H54 (cell line): ENCODE results near the gene ASGR2.
A peak's percentile ranks its signal among the peaks of the same experiment; 100 is the strongest.

Source experiments
- DNase-seq: peaks from one replicate; pipeline ENCODE4 v3.0.0; 2011; ENCODE audit warnings: low spot score, mixed read lengths; ENCODE audit not compliant: insufficient read length
- FAIRE-seq: peaks from 3 replicates; lab custom pipeline; 2011; peaks lifted over from hg19 to GRCh38; lab: Jason Lieb, UNC
- POLR2A ChIP-seq: IDR thresholded peaks from 2 replicates; pipeline ENCODE4 v1.6.1; 2011; ENCODE audit warnings: low read depth, mild to moderate bottlenecking, low read length

ASGR2 gene

GRCh38 chr17:7079581-7080455 is 34.8 kb downstream of the ASGR2 start, which contains the start of gene CLEC10A:
Gene CLEC10A (minus strand): TSS chr17:7080251. CDS start chr17:7078812, 1,439 bp downstream.
- FAIRE-seq = no peak
- TF ChIP-seq POLR2A = no peak
- DNase-seq = no peak

GRCh38 chr17:7078711-7079110 is 35.9 kb downstream of the ASGR2 start:
- FAIRE-seq (no peak), DNase-seq (no peak)
- TF ChIP-seq POLR2A = no peak

- no peak for DNase-seq
- no peak for FAIRE-seq
- no peak for TF ChIP-seq POLR2A
Measured at GRCh38 chr17:7077911-7078546, 36.6 kb downstream of the ASGR2 start.

GRCh38 chr17:7074931-7075330 is 39.7 kb downstream of the ASGR2 start:
- no peak for TF ChIP-seq POLR2A
- no peak for FAIRE-seq

GRCh38 chr17:7072406-7072805 is 42.2 kb downstream of the ASGR2 start:
- no peak for DNase-seq
- FAIRE-seq = no peak
- TF ChIP-seq POLR2A = no peak

More at GRCh38 chr17:7074931-7075330, 39.7 kb downstream of the ASGR2 start:
- DNase-seq = no peak

GRCh38 chr17:7070712-7071111 is 43.9 kb downstream of the ASGR2 start:
- FAIRE-seq (no peak), DNase-seq (no peak)
- no peak for TF ChIP-seq POLR2A

- no peak for FAIRE-seq
- TF ChIP-seq POLR2A = no peak
- no peak for DNase-seq
Measured at GRCh38 chr17:7068268-7068667, 46.4 kb downstream of the ASGR2 start.

GRCh38 chr17:7067198-7067597 is 47.4 kb downstream of the ASGR2 start:
- TF ChIP-seq POLR2A = no peak
- DNase-seq (no peak), FAIRE-seq (no peak)

- FAIRE-seq (no peak), DNase-seq (no peak)
- no peak for TF ChIP-seq POLR2A
Measured at GRCh38 chr17:7064261-7064660, 50.4 kb downstream of the ASGR2 start.

GRCh38 chr17:7063518-7064094 is 51.0 kb downstream of the ASGR2 start:
- DNase-seq (no peak), FAIRE-seq (no peak)
- TF ChIP-seq POLR2A = no peak

- no peak for TF ChIP-seq POLR2A
- DNase-seq (peak; percentile 76), FAIRE-seq (peak; percentile 83)
Measured at GRCh38 chr17:7060165-7060891, 54.3 kb downstream of the ASGR2 start.

- FAIRE-seq (no peak), DNase-seq (no peak)
- TF ChIP-seq POLR2A = no peak
Measured at GRCh38 chr17:7058831-7059447, 55.7 kb downstream of the ASGR2 start.

- no peak for DNase-seq
- TF ChIP-seq POLR2A = no peak
- FAIRE-seq = no peak
Measured at GRCh38 chr17:7056386-7056785, 58.2 kb downstream of the ASGR2 start.
